HFF-Myc (cell line): ENCODE data around the gene PRORP.

Experiments
- DNase-seq: peaks from one replicate; pipeline ENCODE4 v3.0.0-alpha.2; 2011; ENCODE audit warnings: low read depth; ENCODE audit errors: extremely low read depth
- H3K4me3 ChIP-seq: replicated peaks from 2 replicates; pipeline ENCODE4 v1.5.1; 2011; ENCODE audit warnings: low read depth, mild to moderate bottlenecking, control low read depth, low read length
- TF ChIP-seq, protein P1 (sequence below): IDR thresholded peaks from 2 replicates; pipeline ENCODE4 v1.5.1; 2012; ENCODE audit warnings: mild to moderate bottlenecking, low read depth, low read length, control low read depth; ENCODE audit errors: missing control alignments

Gene PRORP

DNA sequence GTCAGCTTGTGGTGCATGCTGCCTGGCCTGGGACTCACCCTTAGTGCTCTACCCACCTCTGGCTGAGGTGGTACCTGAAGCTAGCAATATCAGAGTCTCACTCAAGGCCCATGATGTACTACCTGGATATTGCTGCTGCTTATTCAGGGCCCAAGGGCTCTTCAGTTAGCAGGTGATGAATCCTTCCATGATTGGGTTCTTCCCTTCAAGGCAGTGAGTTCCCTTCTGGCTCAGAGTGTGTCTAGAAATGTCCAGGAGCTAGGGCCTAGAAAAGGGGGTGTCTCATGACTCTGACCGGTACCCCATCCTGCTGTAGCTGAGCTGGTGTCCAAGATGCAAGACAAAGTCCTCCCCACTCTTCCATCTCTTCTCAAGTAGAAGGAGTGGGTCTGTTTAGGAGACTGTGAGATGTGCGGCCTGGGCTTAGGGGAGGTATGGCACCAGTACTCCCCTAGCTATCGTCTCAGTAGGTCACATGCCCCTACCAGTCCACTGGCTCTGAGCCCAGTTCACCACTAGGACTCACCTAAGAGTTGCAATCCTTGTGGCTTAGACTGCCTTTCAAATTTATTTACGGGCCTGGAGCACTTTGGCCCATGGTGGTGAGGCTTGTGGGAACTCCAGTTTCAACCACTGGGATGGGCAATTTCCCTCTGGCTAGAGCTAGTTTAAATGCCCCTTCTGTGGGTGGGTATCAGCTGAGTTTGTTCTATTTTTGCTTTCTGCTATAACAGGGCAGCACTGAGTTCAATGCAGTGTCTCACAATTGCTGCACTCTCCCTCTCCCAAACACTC lies 12.2 kb downstream of the PRORP start:
- TF ChIP-seq, protein P1, sequence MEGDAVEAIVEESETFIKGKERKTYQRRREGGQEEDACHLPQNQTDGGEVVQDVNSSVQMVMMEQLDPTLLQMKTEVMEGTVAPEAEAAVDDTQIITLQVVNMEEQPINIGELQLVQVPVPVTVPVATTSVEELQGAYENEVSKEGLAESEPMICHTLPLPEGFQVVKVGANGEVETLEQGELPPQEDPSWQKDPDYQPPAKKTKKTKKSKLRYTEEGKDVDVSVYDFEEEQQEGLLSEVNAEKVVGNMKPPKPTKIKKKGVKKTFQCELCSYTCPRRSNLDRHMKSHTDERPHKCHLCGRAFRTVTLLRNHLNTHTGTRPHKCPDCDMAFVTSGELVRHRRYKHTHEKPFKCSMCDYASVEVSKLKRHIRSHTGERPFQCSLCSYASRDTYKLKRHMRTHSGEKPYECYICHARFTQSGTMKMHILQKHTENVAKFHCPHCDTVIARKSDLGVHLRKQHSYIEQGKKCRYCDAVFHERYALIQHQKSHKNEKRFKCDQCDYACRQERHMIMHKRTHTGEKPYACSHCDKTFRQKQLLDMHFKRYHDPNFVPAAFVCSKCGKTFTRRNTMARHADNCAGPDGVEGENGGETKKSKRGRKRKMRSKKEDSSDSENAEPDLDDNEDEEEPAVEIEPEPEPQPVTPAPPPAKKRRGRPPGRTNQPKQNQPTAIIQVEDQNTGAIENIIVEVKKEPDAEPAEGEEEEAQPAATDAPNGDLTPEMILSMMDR: no peak
- DNase-seq: no peak
- no peak overlapping the region for H3K4me3 ChIP-seq

DNA sequence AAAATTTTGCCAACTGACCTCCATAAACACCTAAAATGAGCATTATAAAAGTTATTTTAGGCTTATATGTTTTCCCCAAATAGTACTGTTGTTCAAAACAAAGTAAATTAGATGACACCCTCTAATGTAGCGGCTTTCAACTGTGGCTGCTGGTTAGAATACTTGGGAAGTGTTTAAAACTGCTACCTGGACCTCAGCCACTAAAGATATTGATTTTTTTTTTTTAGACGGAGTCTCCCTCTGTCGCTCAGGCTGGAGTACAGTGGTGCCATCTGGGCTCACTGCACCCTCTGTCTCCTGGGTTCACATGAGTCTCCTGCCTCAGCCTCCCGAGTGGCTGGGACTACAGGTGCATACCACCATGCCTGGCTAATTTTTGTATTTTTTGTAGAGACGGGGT lies 16.2 kb downstream of the PRORP start:
- TF ChIP-seq, protein P1: no peak
- H3K4me3 ChIP-seq: no peak overlapping the region
- no peak for DNase-seq

DNA sequence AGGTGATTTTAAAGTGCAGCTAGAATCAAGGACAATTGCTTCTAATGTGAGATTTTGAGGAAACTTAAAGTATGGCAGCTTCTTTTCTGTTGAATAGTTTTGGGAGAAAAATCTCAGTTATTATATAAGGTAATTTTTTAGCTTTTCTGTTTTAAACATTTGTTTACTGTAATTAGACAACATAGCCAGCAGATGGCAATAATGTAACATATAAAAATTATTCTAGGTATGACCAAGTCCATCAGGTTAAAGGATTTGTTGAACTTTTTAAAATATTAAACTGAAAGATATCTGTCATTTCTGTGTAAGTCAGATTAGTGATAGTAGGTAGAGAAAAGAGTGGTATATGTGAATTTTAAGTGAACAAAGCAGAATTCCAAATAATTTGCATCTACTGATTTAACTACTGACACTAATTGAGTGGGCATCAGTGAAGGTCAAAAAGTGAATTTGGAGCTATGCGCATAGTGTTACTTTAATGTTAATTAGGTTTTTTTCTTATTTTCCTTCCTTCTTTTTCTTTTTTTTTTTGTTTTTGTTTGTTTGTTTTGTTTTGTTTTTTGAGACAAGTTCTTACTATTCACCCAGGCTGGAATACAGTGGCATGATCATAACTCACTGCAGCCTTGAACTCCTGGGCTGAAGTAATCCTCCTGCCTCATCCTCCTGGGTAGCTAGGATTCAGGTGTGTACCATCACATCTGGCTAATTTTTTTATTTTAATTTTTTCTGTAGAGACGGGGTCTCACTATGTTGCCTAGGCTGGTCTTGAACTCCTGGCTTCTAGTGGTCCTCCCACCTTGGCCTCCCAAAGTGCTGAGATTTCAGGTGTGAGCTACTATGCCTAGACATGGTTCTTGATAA lies 18.6 kb downstream of the PRORP start:
- DNase-seq: no peak
- TF ChIP-seq, protein P1: no peak
- H3K4me3 ChIP-seq: no peak overlapping the region

DNA sequence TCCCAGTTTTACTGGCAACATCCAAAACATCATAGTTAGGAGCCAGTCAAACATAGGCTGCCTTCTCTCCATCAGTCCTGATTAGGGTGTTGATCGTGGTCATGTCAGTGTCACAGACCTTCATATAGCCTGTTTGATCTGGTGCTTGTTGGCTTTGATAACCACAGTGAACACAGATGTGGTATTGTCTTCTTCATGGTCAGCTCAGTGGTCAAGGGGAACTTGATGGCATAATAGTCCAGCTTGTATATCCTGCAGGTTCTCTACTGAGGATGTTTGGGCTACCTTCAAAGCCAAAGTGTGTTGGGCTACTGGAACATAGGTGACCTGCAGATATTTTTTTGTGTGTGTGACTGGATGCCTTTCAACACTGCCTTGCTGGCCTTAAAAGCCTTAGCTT lies 21.7 kb downstream of the PRORP start:
- TF ChIP-seq, protein P1: no peak
- no peak overlapping the region for H3K4me3 ChIP-seq
- DNase-seq: no peak

DNA sequence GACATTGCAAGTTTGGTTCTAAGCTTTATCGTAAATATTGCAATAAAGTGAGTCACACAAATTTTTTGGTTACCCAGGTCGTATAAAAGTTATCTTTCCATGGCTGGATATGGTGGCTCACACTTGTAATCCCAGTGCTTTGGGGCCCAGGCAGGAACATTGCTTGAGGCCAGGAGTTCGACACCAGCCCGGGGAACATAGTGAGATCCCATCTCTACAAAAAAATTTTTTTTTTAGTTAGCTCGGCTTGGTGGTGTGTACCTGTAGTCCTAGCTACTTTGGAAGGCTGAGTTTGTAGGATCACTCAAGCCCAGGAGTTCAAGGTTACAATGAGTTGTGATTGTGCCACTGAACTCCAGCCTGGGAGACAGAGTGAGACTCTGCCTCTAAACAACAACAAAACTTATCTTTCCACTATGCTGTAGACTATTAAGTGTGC lies 24.4 kb downstream of the PRORP start:
- DNase-seq: no peak
- H3K4me3 ChIP-seq: no peak overlapping the region
- TF ChIP-seq, protein P1: no peak

DNA sequence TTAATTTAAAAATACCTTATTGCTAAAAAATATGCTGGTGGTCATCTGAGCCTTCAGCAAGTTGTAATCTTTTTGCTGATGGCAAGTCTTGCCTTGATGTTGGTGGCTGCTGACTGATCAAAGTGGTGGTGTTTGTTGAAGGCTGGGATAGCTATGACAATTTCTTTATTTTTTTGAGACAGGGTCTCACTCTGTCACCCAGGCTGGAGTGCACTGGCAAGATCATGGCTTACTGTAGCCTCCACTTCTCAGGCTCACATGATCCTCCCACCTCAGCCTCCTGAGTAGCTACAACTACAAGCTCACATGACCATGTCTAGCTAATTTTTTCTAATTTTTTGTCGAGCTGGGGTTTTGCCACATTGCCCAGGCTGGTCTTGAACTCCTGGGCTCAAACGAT lies 24.8 kb downstream of the PRORP start:
- TF ChIP-seq, protein P1: no peak
- no peak for DNase-seq
- no peak overlapping the region for H3K4me3 ChIP-seq
